ENCODE measurements around the gene PRKCA.

DNA sequence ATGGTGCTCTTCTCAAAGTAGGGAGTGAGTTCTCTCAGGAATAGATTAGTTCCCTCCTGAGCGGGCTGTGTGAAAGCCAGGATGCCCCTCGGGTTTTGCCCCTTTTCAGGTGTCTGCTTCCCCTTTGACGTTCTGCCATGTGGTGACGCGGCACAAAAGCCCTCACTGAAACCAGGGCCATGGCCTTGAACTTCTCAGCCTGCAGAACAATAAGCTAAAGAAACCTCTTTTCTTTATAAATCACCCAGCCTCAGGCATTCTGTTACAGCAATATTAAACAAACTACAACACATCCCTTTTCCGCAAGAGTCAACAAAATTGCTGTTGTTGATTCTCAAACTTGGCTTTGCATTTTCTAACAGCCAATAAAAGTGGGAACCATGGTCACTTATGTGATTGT, 517.1 kb downstream of the PRKCA start:
- TF ChIP-seq, protein P1, sequence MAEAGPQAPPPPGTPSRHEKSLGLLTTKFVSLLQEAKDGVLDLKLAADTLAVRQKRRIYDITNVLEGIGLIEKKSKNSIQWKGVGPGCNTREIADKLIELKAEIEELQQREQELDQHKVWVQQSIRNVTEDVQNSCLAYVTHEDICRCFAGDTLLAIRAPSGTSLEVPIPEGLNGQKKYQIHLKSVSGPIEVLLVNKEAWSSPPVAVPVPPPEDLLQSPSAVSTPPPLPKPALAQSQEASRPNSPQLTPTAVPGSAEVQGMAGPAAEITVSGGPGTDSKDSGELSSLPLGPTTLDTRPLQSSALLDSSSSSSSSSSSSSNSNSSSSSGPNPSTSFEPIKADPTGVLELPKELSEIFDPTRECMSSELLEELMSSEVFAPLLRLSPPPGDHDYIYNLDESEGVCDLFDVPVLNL (CRISPR knock-in tag; IDR thresholded peaks at IDR 0.05; ENCODE audit: borderline replicate concordance, low read depth), result no peak
- no peak for TF ChIP-seq TEAD4 (CRISPR knock-in tag; IDR thresholded peaks at IDR 0.05)
- TF ChIP-seq, protein P2, sequence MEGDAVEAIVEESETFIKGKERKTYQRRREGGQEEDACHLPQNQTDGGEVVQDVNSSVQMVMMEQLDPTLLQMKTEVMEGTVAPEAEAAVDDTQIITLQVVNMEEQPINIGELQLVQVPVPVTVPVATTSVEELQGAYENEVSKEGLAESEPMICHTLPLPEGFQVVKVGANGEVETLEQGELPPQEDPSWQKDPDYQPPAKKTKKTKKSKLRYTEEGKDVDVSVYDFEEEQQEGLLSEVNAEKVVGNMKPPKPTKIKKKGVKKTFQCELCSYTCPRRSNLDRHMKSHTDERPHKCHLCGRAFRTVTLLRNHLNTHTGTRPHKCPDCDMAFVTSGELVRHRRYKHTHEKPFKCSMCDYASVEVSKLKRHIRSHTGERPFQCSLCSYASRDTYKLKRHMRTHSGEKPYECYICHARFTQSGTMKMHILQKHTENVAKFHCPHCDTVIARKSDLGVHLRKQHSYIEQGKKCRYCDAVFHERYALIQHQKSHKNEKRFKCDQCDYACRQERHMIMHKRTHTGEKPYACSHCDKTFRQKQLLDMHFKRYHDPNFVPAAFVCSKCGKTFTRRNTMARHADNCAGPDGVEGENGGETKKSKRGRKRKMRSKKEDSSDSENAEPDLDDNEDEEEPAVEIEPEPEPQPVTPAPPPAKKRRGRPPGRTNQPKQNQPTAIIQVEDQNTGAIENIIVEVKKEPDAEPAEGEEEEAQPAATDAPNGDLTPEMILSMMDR (IDR thresholded peaks at IDR 0.05), result no peak
- TF ChIP-seq, protein P3, sequence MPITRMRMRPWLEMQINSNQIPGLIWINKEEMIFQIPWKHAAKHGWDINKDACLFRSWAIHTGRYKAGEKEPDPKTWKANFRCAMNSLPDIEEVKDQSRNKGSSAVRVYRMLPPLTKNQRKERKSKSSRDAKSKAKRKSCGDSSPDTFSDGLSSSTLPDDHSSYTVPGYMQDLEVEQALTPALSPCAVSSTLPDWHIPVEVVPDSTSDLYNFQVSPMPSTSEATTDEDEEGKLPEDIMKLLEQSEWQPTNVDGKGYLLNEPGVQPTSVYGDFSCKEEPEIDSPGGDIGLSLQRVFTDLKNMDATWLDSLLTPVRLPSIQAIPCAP (CRISPR knock-in tag; IDR thresholded peaks at IDR 0.05), result no peak
- no peak for TF ChIP-seq ZNF263 (CRISPR knock-in tag; IDR thresholded peaks at IDR 0.05; ENCODE audit: low read depth)
- TF ChIP-seq, protein P4, sequence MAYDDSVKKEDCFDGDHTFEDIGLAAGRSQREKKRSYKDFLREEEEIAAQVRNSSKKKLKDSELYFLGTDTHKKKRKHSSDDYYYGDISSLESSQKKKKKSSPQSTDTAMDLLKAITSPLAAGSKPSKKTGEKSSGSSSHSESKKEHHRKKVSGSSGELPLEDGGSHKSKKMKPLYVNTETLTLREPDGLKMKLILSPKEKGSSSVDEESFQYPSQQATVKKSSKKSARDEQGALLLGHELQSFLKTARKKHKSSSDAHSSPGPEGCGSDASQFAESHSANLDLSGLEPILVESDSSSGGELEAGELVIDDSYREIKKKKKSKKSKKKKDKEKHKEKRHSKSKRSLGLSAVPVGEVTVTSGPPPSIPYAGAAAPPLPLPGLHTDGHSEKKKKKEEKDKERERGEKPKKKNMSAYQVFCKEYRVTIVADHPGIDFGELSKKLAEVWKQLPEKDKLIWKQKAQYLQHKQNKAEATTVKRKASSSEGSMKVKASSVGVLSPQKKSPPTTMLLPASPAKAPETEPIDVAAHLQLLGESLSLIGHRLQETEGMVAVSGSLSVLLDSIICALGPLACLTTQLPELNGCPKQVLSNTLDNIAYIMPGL (CRISPR knock-in tag; IDR thresholded peaks at IDR 0.05), result no peak
- TF ChIP-seq, protein P5, sequence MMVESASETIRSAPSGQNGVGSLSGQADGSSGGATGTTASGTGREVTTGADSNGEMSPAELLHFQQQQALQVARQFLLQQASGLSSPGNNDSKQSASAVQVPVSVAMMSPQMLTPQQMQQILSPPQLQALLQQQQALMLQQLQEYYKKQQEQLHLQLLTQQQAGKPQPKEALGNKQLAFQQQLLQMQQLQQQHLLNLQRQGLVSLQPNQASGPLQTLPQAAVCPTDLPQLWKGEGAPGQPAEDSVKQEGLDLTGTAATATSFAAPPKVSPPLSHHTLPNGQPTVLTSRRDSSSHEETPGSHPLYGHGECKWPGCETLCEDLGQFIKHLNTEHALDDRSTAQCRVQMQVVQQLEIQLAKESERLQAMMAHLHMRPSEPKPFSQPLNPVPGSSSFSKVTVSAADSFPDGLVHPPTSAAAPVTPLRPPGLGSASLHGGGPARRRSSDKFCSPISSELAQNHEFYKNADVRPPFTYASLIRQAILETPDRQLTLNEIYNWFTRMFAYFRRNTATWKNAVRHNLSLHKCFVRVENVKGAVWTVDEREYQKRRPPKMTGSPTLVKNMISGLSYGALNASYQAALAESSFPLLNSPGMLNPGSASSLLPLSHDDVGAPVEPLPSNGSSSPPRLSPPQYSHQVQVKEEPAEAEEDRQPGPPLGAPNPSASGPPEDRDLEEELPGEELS (CRISPR knock-in tag; IDR thresholded peaks at IDR 0.05), result no peak

Data from WTC11 (cell line).